ENCODE results near the gene CBX4.

The CBX4 gene

GRCh38 chr17:79785900-79786810 lies 53.1 kb downstream of the CBX4 start:
- no peak for DNase-seq

DNA sequence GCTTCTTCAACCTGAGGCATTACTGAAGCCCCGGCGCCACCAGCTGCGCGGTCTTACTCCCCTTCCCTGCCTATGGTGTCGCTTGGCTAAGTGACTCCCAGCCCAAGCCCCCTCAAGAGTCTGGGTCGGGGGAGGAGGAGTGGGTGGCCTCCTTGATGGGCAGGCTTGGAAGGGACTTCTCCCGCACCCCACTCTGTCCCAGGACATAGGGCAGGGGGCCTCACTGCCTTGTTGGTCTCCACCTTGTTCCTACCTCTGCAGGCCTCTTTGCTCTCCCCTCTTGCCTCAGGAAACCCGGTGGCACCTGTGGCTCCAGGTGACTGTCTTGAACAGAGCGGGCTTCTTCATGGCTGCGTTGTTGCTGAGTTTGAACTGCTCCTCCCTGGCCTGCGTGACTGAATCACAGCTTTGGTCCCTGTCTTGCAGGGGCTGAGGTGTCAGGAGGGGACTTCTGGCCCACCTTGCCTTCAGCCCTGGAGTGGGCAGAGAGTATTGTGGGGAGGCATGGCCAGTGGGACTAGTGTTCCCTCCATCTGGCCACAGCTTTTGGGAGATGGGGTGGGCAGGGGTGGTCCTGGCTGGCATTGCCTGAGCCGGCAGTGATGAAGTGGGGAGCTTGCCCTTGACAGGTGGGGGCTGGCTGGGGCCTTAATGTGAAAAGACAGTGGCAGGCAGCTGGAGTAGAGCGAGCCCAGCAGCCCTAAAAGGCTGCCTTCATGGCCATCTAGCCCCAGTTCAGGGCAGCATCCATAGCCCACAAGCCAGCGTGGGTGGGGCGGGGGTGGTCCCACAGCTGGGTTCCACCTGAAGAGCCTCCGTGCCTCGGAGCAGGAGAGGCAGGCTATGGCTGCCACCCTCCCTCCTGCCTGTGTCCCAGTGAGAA lies 54.0 kb downstream of the CBX4 start:
- no peak for DNase-seq

- no peak for DNase-seq
Measured at GRCh38 chr17:79784353-79785016, 54.8 kb downstream of the CBX4 start.

- no peak for DNase-seq
Measured at GRCh38 chr17:79783891-79784290, 55.3 kb downstream of the CBX4 start.

Data from NCI-H1048 (cell line).